Spleen (tissue), 7 donors: ENCODE measurements around the gene ENOX1.

Source experiments
- CTCF ChIP-seq, 11 experiments: fragments of 200-600 bp in 7 of 11; fragments of 450-650 bp in 4 of 11; sonication (generic) in 4 of 11; IDR thresholded peaks in 8 of 11; conservative IDR thresholded peaks in 3 of 11; 1 replicate in 7 of 11; 2 replicates in 4 of 11; pipeline versions ENCODE4 v1.4.0 to v1.8.0; 2016 to 2021; ENCODE audit warnings: antibody characterized with exemption in 11 of 11, inconsistent platforms in 4 of 11, mild to moderate bottlenecking in 1 of 11
- POLR2A ChIP-seq, 3 donors: fragments of 450-650 bp; IDR thresholded peaks; one replicate each; pipeline ENCODE4 v1.5.1; 2017; ENCODE audit warnings: antibody characterized with exemption in 3 of 3, mild to moderate bottlenecking in 1 of 3
- donor health status: DM: no; HTN: no; CAD: no; lungs with moderate emphysema.
- donor health status: DM: no; HTN: no; CAD: no.
- donor health status: DM: no; HTN: no; CAD: no.

- TF ChIP-seq POLR2A (IDR thresholded peaks at IDR 0.05) (no peak), CTCF (IDR thresholded peaks at IDR 0.05 in 8 of 11, conservative IDR thresholded peaks at IDR 0.05 in 3 of 11) (no peak)
These were observed 26.5 kb downstream of the ENOX1 start for GRCh38 chr13:43760257-43760656.
